ENCODE data around the gene SIRT1.
"Not testable (repeated sequence)": the region's sequence is repeated elsewhere in the genome, so short reads cannot be mapped to it uniquely, and the experiment has no call there.

The SIRT1 gene

DNA sequence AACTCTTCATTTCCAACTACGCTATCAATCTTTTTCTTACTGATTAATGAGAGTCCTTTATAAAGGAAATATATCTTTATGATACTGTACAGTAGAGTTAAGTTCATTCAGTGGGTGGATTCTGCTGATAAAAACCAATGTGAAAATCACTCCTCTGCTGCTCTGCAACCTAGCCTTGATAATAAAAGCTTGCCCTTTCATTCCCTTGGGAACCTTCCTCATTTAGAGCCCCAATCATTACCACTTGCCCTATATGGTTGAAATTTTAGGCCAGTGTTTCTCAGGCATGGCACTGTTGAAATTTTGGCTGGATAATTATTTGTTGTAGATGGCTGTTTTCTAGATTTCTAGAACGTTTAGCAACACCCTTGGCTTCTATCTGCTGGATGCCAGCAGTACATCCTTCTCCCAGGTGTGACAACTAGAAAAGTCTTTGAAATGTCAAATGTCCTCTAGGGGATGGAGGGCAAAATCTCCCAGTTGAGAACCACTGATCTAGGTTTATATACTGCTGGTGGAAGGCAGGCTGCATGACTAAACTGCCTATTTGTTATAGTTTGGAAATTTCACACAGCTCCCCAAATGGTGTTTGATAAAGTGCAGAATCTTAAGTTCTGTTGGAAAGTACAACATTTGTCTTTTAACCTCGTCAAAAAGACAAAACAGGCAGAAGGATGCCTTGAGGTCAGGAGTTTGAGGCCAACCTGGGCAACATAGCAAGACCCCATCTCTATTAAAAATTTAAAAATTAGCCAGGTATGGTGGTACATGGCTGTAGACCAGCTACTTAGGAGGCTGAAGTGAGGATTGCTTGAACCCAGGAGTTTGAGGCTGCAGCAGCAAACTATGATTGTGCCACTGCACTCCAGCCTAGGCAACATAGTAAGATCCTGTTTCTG, 8.9 kb upstream of the SIRT1 start:
- DNase-seq (ENCODE audit: extremely low read depth in 1 of 2, low read depth in 1 of 2): no peak

DNA sequence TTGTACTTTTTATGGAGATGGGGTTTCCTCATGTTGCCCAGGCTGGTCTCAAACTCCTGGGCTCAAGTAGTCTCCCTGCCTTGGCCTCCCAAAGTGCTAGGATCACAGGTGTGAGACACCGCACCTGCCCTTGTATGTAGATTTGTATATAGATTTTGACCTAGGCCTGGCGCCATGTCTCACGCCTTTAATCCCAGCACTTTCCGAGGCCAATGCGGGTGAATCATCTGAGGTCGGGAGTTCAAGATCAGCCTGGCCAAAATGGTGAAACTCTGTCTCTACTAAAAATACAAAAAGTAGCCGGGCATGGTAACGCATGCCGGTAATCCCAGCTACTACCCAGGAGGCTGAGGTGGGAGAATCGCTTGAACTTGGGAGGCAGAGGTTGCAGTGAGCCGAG, 7.0 kb upstream of the SIRT1 start:
- DNase-seq (ENCODE audit: extremely low read depth in 1 of 2, low read depth in 1 of 2): not testable (repeated sequence)

DNA sequence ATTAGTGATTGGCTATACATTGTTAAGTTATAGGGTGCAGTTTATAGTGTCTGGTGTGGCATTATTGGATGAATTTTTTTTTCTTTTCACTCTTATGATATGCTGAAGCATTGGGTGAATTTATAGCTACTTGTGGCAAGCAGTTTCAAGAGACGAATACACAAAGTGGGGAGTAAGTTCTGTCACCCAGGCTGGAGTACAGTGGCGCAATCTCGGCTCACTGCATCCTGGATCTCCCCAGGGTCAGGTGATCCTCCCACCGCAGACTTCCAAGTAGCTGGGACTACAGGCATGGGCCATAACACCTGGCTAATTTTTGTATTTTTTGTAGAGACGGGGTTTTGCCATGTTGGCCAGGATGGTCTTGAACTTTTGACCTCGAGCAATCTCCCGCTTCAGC, 6.3 kb upstream of the SIRT1 start:
- no peak for DNase-seq (ENCODE audit: extremely low read depth in 1 of 2, low read depth in 1 of 2)

DNA sequence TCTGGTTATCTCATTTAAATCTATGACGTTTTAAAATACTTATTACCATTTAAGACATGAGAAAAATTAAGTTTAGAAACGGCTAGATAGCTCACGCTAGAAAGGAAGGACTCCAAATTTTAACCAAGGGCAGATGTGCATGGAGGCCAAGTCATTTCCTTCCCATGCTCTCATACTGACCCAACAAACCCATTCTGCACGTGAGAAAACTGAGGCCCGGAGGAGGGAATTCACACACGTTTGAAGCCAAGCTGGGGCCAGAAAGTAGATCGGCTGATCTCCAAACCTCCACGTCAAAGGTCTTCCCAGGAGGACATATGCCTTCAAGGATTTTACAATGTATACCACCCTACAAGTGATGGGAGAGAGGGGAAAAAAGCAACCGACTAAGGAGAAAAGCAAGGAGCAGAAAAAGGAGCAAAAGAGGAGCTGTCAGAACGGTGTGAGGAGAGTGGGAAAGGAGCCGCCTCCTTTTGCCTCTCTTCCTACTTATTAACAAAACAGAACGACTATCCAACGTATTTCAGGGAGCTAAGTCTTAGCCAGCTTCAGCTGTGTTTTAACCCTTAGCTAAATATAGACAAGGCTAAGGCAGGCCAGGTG, 645 bp upstream of the SIRT1 start:
- no peak for DNase-seq (ENCODE audit: extremely low read depth in 1 of 2, low read depth in 1 of 2)

- DNase-seq (ENCODE audit: extremely low read depth in 1 of 2, low read depth in 1 of 2): peak; percentile 70 to 71
These were observed 600 bp downstream of the SIRT1 start for GRCh38 chr10:67884842-67885670.

- no peak for DNase-seq (ENCODE audit: extremely low read depth in 1 of 2, low read depth in 1 of 2)
These were observed 9.2 kb downstream of the SIRT1 start for GRCh38 chr10:67893637-67894036.

DNA sequence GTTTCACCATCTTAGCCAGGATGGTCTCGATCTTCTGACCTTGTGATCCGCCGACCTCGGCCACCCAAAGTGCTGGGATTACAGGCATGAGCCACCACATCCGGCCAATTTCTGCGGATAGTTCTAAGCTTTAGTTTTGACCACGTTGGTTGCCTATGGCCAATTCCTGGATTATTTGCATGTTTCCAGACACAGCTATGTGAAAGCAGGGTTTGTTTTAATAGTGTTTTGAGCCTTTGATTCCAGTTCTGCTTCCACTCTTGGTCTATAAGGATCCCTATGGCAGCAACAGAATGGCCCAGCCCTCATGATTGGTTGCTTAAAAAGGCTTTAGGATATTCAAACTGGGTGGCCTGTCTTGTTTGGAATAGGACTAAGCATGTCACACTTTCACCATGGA, 19.1 kb downstream of the SIRT1 start:
- no peak for DNase-seq (ENCODE audit: extremely low read depth in 1 of 2, low read depth in 1 of 2)

- DNase-seq (ENCODE audit: extremely low read depth in 1 of 2, low read depth in 1 of 2): no peak
These were observed 28.0 kb downstream of the SIRT1 start for GRCh38 chr10:67912331-67912946.

DNA sequence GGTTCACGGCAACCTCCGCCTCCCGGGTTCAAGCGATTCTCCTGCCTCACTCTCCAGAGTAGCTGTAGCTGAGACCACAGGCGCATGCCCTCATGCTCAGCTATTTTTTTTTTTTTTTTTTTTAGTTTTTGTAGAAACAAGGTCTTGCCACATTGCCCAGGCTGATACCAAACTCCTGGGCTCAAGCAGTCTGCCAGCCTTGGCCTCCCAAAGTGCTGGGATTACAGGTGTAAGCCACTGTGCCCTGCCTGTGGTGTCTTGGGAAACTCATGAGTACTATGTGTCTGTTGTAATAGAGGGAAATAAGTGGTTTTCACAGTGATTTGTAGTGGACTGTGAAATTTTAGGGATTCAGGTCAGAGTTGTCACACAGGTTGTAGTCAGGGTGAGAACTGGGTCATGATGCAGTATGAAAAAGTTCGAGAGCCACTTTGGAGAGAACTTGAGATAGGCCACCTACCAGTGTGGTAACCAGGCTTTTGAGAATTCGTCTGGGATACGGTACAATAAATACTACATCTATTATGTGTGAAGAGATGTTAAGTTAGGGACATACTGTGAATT, 30.4 kb downstream of the SIRT1 start:
- DNase-seq (ENCODE audit: extremely low read depth in 1 of 2, low read depth in 1 of 2): no peak

GRCh38 chr10:67917169-67917568, 32.7 kb downstream of the SIRT1 start:
- DNase-seq (ENCODE audit: extremely low read depth in 1 of 2, low read depth in 1 of 2): no peak

DNA sequence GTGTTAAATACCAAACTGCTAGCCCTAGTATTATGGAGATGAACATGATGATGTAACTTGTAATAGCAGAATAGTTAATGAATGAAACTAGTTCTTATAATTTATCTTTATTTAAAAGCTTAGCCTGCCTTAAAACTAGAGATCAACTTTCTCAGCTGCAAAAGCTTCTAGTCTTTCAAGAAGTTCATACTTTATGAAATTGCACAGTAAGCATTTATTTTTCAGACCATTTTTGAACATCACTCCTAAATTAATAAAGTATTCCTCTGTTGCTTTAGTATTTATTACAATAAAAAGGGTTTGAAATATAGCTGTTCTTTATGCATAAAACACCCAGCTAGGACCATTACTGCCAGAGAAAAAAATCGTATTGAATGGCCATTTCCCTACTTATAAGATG, 33.2 kb downstream of the SIRT1 start:
- no peak for DNase-seq (ENCODE audit: extremely low read depth in 1 of 2, low read depth in 1 of 2)

- no peak for DNase-seq (ENCODE audit: extremely low read depth in 1 of 2, low read depth in 1 of 2)
These were observed 36.6 kb downstream of the SIRT1 start for GRCh38 chr10:67921065-67921464.

- DNase-seq (ENCODE audit: extremely low read depth in 1 of 2, low read depth in 1 of 2): no peak
These were observed 39.1 kb downstream of the SIRT1 start for GRCh38 chr10:67923551-67923950.

GRCh38 chr10:67924136-67924535, 39.7 kb downstream of the SIRT1 start:
- no peak for DNase-seq (ENCODE audit: extremely low read depth in 1 of 2, low read depth in 1 of 2)

- DNase-seq (ENCODE audit: extremely low read depth in 1 of 2, low read depth in 1 of 2): no peak
These were observed 41.1 kb downstream of the SIRT1 start for GRCh38 chr10:67925449-67926005.

- DNase-seq (ENCODE audit: extremely low read depth in 1 of 2, low read depth in 1 of 2): no peak
These were observed 42.5 kb downstream of the SIRT1 start for GRCh38 chr10:67926951-67927350.

DNA sequence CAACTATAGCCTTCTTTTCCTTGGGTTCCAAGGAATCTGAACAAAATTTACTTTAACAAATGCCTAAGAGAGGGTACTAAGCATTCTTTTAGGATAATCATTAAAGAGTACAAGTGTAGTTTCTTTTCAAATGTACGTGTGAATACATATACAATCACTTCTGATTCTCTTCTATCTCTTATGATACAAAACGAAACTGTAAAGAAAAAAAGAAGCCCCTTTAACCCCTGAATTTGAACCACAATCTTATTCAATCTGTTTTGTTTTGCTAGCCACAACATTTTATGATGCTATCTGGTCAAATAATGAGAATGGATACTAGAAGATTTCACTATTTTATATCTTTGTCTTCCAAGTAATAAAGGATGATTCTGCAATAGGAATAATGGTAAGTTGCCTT, 48.7 kb downstream of the SIRT1 start:
- no peak for DNase-seq (ENCODE audit: extremely low read depth in 1 of 2, low read depth in 1 of 2)

DNA sequence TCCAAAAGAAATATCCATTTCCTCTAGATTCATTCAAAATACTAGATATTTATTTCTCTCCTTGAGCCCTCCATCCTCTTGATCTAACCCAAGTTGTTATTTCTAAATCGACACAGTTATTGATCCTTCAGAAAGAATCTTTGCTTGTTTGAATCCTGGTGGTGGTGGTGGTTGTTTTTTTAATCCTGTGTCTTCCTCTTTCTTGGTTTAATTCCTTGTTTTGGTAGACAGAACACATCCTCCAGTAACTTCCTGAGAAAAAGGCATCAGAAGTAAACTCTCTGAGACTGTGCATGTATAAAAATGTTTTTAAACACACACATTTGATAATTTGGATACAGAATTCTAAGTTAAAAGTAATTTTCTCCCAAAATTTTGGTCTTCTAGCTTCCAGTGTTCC, 49.9 kb downstream of the SIRT1 start:
- DNase-seq (ENCODE audit: extremely low read depth in 1 of 2, low read depth in 1 of 2): no peak

DNA sequence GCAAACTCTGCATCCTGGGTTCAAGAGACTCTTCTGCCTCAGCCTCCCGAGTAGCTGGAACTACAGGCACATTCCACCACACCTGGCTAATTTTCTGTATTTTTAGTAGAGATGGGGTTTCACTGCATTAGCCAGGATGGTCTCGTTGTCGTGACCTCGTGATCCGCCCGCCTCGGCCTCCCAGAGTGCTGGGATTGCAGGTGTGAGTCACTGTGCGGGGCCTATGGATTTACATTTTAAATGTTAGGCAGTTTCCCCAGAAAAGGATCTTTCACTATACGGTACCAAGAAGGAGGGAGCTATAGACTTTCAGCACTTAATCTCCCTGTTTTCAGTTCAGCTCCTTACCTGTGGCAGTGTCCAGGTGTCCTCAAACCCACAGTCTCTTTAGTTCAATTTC, 50.8 kb downstream of the SIRT1 start:
- no peak for DNase-seq (ENCODE audit: extremely low read depth in 1 of 2, low read depth in 1 of 2)

DNA sequence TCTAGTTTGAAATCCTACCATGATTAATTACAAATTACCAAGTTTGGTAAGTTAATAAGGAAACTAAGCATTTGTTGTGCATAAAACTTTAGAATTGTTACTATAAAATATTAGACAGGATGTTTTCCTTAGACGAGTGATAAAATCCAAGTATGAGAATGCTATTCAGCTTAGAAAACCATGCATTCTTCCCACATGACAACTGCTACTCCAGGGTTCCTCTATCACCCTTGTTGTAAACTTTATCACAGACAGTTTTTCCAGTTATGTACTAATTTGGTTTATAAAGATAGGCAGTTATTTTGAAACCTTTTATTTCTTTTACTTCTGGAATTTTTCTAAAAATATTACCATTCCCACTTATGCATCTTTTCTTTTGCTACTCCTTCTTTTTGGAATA, 52.0 kb downstream of the SIRT1 start:
- no peak for DNase-seq (ENCODE audit: extremely low read depth in 1 of 2, low read depth in 1 of 2)

- DNase-seq (ENCODE audit: extremely low read depth in 1 of 2, low read depth in 1 of 2): no peak
These were observed 59.5 kb downstream of the SIRT1 start for GRCh38 chr10:67943917-67944316.

Measured in stimulated activated CD8-positive, alpha-beta memory T cell treated with anti-CD3 and anti-CD28 coated beads, Interleukin-7, amount 100 ng/mL, for 48 hours (primary cell).